HG02973 (cell line): ENCODE results near the gene ZDHHC14.

Experiments used
- ATAC-seq: cut with Tn5 transposase; IDR thresholded peaks from one replicate; pipeline ENCODE4 v1.9.1; 2021; ENCODE audit warnings: moderate library complexity; ENCODE audit not compliant: unreplicated experiment

Gene ZDHHC14

GRCh38 chr6:157725836-157726235, 344.8 kb downstream of the ZDHHC14 start:
- no peak for ATAC-seq

GRCh38 chr6:157726892-157727628, 346.1 kb downstream of the ZDHHC14 start:
- ATAC-seq = no peak
